ENCODE data around the gene TBC1D14.

DNA sequence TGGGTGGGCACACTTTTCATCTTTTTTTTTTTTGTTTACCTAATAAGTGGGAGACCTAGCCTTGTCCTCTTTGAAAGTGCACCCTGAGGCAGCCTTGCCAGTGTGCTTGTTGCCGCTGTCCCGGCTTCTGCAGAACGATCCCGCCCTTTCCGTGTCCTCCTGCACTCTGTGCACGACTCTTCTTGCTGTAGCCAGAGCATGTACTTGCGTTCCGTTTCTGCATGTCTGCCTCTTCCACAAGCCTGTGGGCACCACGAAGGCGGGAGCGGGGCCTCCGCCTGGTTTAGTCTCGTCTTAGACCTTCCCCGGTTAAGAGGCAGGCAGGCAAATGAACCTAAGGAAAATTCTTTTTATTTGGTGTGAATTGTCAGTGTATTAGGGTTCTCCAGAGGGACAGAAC is 32.6 kb upstream of the TBC1D14 start:
- TF ChIP-seq, protein P1, sequence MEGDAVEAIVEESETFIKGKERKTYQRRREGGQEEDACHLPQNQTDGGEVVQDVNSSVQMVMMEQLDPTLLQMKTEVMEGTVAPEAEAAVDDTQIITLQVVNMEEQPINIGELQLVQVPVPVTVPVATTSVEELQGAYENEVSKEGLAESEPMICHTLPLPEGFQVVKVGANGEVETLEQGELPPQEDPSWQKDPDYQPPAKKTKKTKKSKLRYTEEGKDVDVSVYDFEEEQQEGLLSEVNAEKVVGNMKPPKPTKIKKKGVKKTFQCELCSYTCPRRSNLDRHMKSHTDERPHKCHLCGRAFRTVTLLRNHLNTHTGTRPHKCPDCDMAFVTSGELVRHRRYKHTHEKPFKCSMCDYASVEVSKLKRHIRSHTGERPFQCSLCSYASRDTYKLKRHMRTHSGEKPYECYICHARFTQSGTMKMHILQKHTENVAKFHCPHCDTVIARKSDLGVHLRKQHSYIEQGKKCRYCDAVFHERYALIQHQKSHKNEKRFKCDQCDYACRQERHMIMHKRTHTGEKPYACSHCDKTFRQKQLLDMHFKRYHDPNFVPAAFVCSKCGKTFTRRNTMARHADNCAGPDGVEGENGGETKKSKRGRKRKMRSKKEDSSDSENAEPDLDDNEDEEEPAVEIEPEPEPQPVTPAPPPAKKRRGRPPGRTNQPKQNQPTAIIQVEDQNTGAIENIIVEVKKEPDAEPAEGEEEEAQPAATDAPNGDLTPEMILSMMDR (IDR thresholded peaks at IDR 0.05) = no peak
- no peak for TF ChIP-seq POLR2A (IDR thresholded peaks at IDR 0.05)

Data from heart left ventricle (tissue), 13 donors.